ENCODE results near the gene ATP13A4.

- TF ChIP-seq CTCF (IDR thresholded peaks at IDR 0.05) (peak in 1 of 4 experiments; percentile 25), POLR2A (IDR thresholded peaks at IDR 0.05) (no peak), POLR2AphosphoS5 (IDR thresholded peaks at IDR 0.05) (no peak)
Measured at GRCh38 chr3:193564012-193564411, 9.3 kb upstream of the ATP13A4 start.
